ENCODE data around the gene RGPD6.
"Not testable (repeated sequence)": the region's sequence is repeated elsewhere in the genome, so short reads cannot be mapped to it uniquely, and the experiment has no call there.

GRCh38 chr2:110468921-110469320 is 108.1 kb downstream of the RGPD6 start:
- TF ChIP-seq ZNF843 (tag by site-specific recombination; IDR thresholded peaks at IDR 0.05); CTCF (tag by site-specific recombination; IDR thresholded peaks at IDR 0.05); PRDM1 (tag by site-specific recombination; IDR thresholded peaks at IDR 0.05); ZFP37 (tag by site-specific recombination; IDR thresholded peaks at IDR 0.05); REST (tag by site-specific recombination; IDR thresholded peaks at IDR 0.05); ZNF555 (tag by site-specific recombination; conservative IDR thresholded peaks at IDR 0.05); ZNF37A (tag by site-specific recombination; IDR thresholded peaks at IDR 0.05); HOXD13 (CRISPR knock-in tag; IDR thresholded peaks at IDR 0.05; ENCODE audit: borderline replicate concordance); ZNF629 (tag by site-specific recombination; IDR thresholded peaks at IDR 0.05); ZNF121 (tag by site-specific recombination; IDR thresholded peaks at IDR 0.05); ZNF549 (tag by site-specific recombination; IDR thresholded peaks at IDR 0.05): not testable (repeated sequence)
- TF ChIP-seq, protein P1, sequence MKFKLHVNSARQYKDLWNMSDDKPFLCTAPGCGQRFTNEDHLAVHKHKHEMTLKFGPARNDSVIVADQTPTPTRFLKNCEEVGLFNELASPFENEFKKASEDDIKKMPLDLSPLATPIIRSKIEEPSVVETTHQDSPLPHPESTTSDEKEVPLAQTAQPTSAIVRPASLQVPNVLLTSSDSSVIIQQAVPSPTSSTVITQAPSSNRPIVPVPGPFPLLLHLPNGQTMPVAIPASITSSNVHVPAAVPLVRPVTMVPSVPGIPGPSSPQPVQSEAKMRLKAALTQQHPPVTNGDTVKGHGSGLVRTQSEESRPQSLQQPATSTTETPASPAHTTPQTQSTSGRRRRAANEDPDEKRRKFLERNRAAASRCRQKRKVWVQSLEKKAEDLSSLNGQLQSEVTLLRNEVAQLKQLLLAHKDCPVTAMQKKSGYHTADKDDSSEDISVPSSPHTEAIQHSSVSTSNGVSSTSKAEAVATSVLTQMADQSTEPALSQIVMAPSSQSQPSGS (tag by site-specific recombination; IDR thresholded peaks at IDR 0.05; ENCODE audit: low read depth): not testable (repeated sequence)
